Measurements from ENCODE around the gene KRTAP12-2. TPM values are rescaled to one million over a fixed set of nuclear protein-coding genes. Genes with fewer than 3 reads are reported as not detected.

Gene KRTAP12-2
- total and polyA plus RNA-seq, 8 donors: not detected

- DNase-seq (no peak), FAIRE-seq (no peak), ATAC-seq (no peak)
- Histone ChIP-seq H3K27me3 (peaks cover 0 to 30% (median 0%) of the 10 kb centered on the region in 4 donors), H3K36me3 (no peaks in the 10 kb centered on the region), H3K9me3 (no peaks in the 10 kb centered on the region), H3K4me3 (no peak overlapping the region), H3K27ac (no peak overlapping the region), H3K4me1 (no peaks in the 10 kb centered on the region)
- TF ChIP-seq CTCF (IDR thresholded peaks at IDR 0.05): no peak
- WGBS, 2 donors: 26 to 27% methylated on average over 22 of the region's 22 CpGs
- intact Hi-C loops (cut with DNase I): no loop called here
Observed at GRCh38 chr21:44712203-44713028, 45.7 kb upstream of the KRTAP12-2 start.

GRCh38 chr21:44711327-44712202, 44.8 kb upstream of the KRTAP12-2 start, which contains the start of gene TSPEAR:
TSS of gene TSPEAR (minus strand) at chr21:44711572. CDS start at chr21:44711514, 58 bp downstream.
- peaks cover 0 to 35% (median 3%) of the 10 kb centered on the region in 4 donors for H3K27me3 ChIP-seq
- FAIRE-seq (no peak), DNase-seq (peak in 2 of 6 donors; percentile 52 to 59), ATAC-seq (peak in 3 of 4 donors; percentile 30 to 72 (median 67))
- H3K27ac ChIP-seq: no peak within 1 kb of the TSS
- no peak for TF ChIP-seq CTCF (IDR thresholded peaks at IDR 0.05)
- intact Hi-C loops (cut with DNase I): no loop called here
- H3K4me3 ChIP-seq: no peak within 1 kb of the TSS
- 0 to 4% methylated on average over 36 to 41 of the region's 41 CpGs for WGBS, 2 donors
- no peaks in the 10 kb centered on the region for H3K4me1 ChIP-seq
- H3K9me3 ChIP-seq: no peaks in the 10 kb centered on the region
- H3K36me3 ChIP-seq: no peaks in the 10 kb centered on the region

GRCh38 chr21:44710756-44711326, 44.1 kb upstream of the KRTAP12-2 start:
- ATAC-seq: peak in 3 of 4 donors; percentile 18 to 56 (median 55)
- 11 to 12% methylated on average over 20 of the region's 20 CpGs for WGBS, 2 donors
- H3K4me3 ChIP-seq: no peak overlapping the region
- DNase-seq: peak in 1 of 6 donors; percentile 58
- no peak overlapping the region for H3K27ac ChIP-seq
- no peaks in the 10 kb centered on the region for H3K36me3 ChIP-seq
- no peaks in the 10 kb centered on the region for H3K9me3 ChIP-seq
- intact Hi-C loops (cut with DNase I): no loop called here
- FAIRE-seq: no peak
- no peaks in the 10 kb centered on the region for H3K4me1 ChIP-seq
- TF ChIP-seq CTCF (IDR thresholded peaks at IDR 0.05): no peak
- peaks cover 0 to 41% (median 4%) of the 10 kb centered on the region in 4 donors for H3K27me3 ChIP-seq

GRCh38 chr21:44710294-44710665, 43.6 kb upstream of the KRTAP12-2 start:
- Histone ChIP-seq H3K27me3 (peaks cover 0 to 41% (median 4%) of the 10 kb centered on the region in 4 donors), H3K36me3 (no peaks in the 10 kb centered on the region), H3K9me3 (no peaks in the 10 kb centered on the region), H3K27ac (no peak overlapping the region), H3K4me3 (no peak overlapping the region), H3K4me1 (no peaks in the 10 kb centered on the region)
- intact Hi-C loops (cut with DNase I): no loop called here
- FAIRE-seq (no peak), ATAC-seq (no peak), DNase-seq (no peak)
- 8 to 10% methylated on average over 17 of the region's 17 CpGs for WGBS, 2 donors
- no peak for TF ChIP-seq CTCF (IDR thresholded peaks at IDR 0.05)
